Inferior parietal cortex (tissue), 1 donor: ENCODE measurements around the gene IL17RD.
A peak's percentile ranks its signal among the peaks of the same experiment; 100 is the strongest.

ENCODE experiments used
- DNase-seq: peaks from one replicate; pipeline ENCODE4 v3.0.0-alpha.2; 2016; ENCODE audit errors: extremely low spot score

IL17RD gene

GRCh38 chr3:57164657-57165573 lies at the start of gene IL17RD:
Gene IL17RD (minus strand): TSS chr3:57165353. CDS start chr3:57165286, 67 bp downstream.
- DNase-seq, result no peak

DNA sequence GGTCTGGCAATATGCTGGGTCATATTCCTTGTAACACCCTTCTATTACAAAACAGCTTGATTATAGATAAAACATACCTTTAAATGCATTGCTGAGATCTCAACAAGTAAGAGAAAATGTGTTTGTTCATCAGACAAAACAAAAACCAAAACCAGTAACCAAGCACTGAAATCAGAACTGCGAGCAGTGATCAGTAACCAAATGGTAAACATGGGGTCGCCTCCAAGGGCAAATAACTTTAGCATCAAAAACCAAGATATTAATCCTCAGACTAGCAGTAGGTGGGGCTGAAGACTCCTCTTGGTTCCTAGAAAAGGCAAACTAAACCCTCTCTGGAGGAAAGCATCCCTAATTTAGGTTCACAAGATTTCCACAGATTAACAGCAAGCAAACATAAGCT lies 41.3 kb upstream of the IL17RD start:
- no peak for DNase-seq

- DNase-seq, result no peak
Observed at GRCh38 chr3:57199895-57200297, 34.7 kb upstream of the IL17RD start, which contains the start of gene HESX1. Gene HESX1 (minus strand): TSS chr3:57199978. CDS start chr3:57199918, 60 bp downstream.

DNA sequence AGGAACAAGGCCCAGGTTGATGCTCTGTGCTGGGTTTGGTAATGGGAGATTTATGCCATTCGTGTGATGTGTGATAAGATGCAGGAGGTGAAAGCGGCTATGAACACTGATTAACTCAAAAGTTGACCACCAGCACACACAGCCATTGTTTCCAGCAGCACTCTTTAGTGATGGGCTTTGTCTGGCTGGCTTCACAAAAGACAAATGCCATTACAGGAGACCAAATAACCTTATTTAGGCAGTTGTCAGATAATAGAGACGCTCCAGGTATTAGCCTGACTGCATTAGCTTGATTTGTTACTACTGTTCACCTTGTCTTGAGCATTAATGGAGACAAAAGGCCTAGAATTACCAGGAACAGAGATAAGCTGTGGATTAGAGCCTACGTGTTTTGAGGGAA lies 29.5 kb upstream of the IL17RD start:
- no peak for DNase-seq

- DNase-seq, result no peak
Observed at GRCh38 chr3:57192028-57192427, 26.9 kb upstream of the IL17RD start.

GRCh38 chr3:57184526-57184925 lies 19.4 kb upstream of the IL17RD start:
- no peak for DNase-seq

- DNase-seq, result no peak
Observed at GRCh38 chr3:57179580-57180410, 14.6 kb upstream of the IL17RD start.

DNA sequence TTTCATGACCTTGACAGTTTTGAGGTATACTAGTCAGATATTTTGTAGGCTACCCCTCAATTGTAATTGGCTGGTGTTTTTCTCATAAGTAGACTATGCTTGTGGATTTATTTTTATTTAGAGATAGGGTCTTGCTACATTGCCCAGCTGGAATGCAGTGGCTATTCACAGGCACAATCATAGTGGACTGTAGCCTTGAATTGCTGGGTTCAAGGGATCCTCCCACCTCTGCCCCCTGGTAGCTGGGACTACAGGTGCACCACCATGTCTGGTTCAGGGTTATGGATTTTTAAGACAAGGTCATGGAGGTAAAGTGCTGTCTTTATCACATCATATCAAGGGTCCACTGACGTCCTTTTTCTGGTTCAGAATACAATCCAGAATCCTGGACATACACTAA lies 10.9 kb upstream of the IL17RD start:
- DNase-seq, result no peak

- DNase-seq, result no peak
Observed at GRCh38 chr3:57173687-57174086, 8.5 kb upstream of the IL17RD start.

DNA sequence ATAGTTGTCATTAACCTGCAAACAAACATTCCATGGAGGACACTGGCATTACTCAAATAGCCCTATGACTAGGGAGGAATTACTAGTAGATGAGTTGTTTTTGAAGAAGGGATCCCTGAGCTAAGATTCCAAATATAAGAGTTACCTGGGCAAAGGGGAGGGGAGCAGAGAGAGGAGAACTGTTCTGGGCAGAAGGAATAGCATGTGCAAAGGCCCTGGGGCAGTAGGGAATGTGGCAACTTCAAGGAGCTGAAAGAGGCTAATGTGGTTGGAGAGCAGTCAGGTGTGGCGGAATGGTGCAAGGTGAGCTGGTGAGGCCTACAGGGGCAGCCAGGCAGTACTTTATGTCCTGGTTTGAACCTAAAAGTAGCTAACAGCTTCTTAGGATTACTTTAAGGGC lies 5.8 kb upstream of the IL17RD start:
- no peak for DNase-seq

DNA sequence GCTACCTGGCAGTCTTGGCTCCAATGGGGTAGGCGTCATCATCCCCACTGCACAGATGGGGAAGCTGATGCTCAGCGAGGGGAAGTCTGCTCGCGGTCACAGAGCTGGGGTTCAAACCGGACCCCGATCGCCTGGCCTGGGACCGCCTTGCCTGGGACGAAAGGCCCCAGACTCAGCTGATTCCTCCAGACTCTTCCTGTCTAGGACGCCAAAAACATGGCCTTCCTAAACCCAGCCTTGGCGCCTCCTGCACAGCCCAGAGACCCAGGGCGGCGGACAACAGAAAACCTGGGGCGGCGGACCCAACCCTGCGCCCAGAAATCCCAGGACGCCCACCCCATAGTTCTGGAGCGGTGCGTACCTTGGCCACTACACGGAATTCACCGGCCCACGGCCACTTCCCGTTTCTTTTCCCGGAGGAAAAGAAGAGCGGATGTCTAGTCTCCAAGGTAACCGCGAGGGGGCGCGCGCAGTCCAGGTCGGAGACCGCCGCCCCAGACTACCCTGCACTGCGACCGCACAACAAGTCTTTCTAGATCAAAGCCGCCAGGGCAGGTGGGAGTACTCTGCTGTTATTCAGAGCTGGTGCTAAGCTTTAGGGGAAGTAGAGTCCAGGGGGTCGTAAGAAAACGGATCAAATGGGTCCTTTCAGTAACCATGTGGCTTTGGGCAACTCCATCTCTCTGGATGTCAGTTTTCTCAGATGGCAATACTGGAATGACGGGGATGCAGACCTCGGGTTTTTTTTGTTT lies 4.9 kb upstream of the IL17RD start:
- DNase-seq, result peak; percentile 72

- DNase-seq, result no peak
Observed at GRCh38 chr3:57169108-57169507, 4.0 kb upstream of the IL17RD start.

DNA sequence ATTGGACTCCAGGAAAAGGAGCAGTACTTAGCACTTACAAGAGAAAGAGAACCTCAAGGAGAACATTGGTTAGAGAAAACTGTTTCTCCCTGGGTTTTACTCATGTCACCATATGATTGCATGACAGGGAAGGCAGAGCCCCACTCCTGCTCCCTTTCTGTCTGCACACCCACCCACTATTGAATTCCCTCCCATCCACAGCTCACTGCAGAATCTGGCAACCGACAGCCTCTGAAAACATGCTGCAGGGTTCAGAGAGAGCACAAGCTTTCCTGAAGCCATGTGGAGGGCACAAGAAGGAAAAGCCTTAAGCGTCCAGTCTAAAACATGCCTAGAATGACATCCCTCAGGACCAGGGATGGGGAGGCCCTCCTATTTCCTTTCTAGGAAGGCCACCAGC lies 3.0 kb upstream of the IL17RD start:
- no peak for DNase-seq

- DNase-seq, result no peak
Observed at GRCh38 chr3:57166660-57167059, 1.5 kb upstream of the IL17RD start.

GRCh38 chr3:57165641-57166040 lies 488 bp upstream of the IL17RD start:
- DNase-seq, result no peak

- no peak for DNase-seq
Observed at GRCh38 chr3:57164217-57164656, 916 bp downstream of the IL17RD start.

DNA sequence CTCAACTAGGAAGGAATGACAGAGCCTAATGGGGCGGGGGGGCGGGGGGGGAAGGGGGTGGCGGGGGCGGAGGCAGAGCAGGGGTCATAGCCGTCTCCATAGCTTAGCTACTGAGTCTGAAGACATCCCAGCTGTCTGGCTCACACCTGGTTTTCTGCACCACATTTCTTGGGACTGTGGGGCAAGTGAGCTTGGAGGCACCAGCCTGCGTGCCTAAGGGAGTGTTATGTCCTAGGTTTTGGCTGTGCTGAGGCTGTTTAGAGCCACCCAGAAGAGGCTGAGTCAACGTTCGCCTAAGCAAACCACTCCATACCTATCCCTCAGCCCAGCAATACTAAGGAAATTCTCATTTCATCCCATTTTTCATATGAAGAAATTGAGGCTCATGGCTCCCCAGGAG lies 1.4 kb downstream of the IL17RD start:
- DNase-seq, result no peak

DNA sequence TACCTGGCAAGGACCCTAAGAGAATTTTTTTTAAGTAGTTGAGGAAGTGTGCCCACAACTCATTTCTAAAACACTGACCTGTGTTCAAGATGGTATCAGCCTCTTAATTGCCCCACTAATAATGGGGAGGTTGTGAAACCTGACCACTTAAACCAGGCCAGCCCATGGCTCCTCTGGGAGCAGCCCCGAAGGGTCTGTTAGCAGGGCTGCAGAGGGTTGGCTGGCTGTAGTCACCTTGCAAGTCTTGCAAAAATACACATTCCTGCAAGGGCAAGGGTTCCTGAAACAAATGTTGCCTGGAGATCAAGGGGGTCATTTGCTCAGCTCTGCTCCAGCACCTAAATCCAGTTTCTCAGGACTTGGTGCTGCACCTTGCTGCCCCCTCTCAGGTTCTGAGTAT lies 3.2 kb downstream of the IL17RD start:
- DNase-seq, result no peak

DNA sequence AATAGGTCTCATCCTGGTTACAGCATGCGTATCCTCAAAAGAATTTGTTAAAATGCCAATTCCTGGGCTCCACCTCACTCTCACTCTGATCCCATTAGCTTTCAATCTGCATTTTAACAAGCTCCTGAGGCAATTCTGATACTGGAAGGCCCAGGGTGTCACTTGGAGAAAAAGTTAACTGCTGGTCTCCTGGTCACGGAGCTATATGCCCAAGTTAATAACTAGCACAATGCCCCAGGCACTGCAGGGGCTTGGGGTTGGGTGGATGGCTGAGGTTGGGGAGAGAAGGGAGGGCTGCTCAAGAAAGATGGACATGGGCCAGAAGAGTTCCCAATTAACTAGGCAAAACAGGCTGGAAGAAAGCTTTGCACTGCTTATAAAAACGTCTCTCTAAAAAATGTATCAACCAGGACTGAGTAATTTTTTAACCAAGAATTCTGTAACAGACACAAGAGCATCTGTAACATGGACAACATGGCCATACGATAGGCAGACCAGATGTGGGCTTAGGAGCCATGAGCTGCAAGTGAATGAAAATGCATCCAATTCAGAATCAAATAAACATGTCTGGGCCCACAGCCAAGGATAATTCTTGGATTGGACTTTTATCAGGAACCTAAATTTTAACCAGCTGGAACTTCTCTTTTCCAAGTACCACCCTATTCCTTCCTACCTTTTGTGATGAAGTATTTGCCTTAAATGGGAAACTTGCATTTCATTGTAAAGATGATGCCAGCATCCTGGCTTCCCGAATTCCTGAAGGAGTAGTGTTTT lies 4.2 kb downstream of the IL17RD start:
- no peak for DNase-seq

GRCh38 chr3:57160076-57160764 lies 4.9 kb downstream of the IL17RD start:
- no peak for DNase-seq
